Measurements from ENCODE around the gene DYNC2H1. TPM values are rescaled to one million over a fixed set of nuclear protein-coding genes. Genes with fewer than 3 reads are reported as not detected.

The DYNC2H1 gene
- total and polyA plus RNA-seq, 4 donors, result 0.77 to 3.3 (median 2.1) TPM

GRCh38 chr11:103170865-103171264 is 61.6 kb downstream of the DYNC2H1 start:
- Histone ChIP-seq H3K9me3 (ENCODE audit: control insufficient read depth in 4 of 4, low read length in 3 of 4) (no peaks in the 10 kb centered on the region), H3K9ac (ENCODE audit: low read depth in 1 of 2, low read length in 2 of 2) (no peak overlapping the region), H3K36me3 (ENCODE audit: control insufficient read depth in 4 of 4, insufficient read depth in 3 of 4, low read depth in 1 of 4, low read length in 3 of 4) (no peaks in the 10 kb centered on the region), H3K27ac (ENCODE audit: low read depth in 1 of 2, low read length in 2 of 2) (no peak overlapping the region), H3K4me1 (ENCODE audit: control insufficient read depth in 4 of 4, insufficient read depth in 4 of 4, low read length in 3 of 4) (no peaks in the 10 kb centered on the region), H3K27me3 (ENCODE audit: control insufficient read depth in 4 of 4, insufficient read depth in 4 of 4, low read length in 3 of 4) (peaks cover 0 to 2% (median 0%) of the 10 kb centered on the region in 4 donors), H3K4me3 (ENCODE audit: low read depth in 1 of 3, low read length in 3 of 3) (no peak overlapping the region)
- WGBS, result 83% methylated on average over 4 of the region's 4 CpGs
- DNase-seq (ENCODE audit: low spot score), result no peak
- no peak for TF ChIP-seq MAX (IDR thresholded peaks at IDR 0.05)
- no peak for TF ChIP-seq FOXA1 (IDR thresholded peaks at IDR 0.05)
- TF ChIP-seq YY1 (IDR thresholded peaks at IDR 0.05), result no peak
- TF ChIP-seq EGR1 (IDR thresholded peaks at IDR 0.05; ENCODE audit: low read depth in 2 of 2), result no peak
- TF ChIP-seq HNF4A (conservative IDR thresholded peaks at IDR 0.05), result no peak
- no peak for TF ChIP-seq ZBTB33 (IDR thresholded peaks at IDR 0.05)
- no peak for TF ChIP-seq HNF4G (IDR thresholded peaks at IDR 0.05)
- TF ChIP-seq FOXA2 (IDR thresholded peaks at IDR 0.05), result no peak
- no peak for TF ChIP-seq ATF3 (IDR thresholded peaks at IDR 0.05)
- TF ChIP-seq REST (IDR thresholded peaks at IDR 0.05), result no peak
- TF ChIP-seq JUND (IDR thresholded peaks at IDR 0.05), result no peak

GRCh38 chr11:103175461-103176129 is 66.4 kb downstream of the DYNC2H1 start:
- no peaks in the 10 kb centered on the region for H3K4me1 ChIP-seq (ENCODE audit: control insufficient read depth in 4 of 4, insufficient read depth in 4 of 4, low read length in 3 of 4)
- H3K27ac ChIP-seq (ENCODE audit: low read depth in 1 of 2, low read length in 2 of 2), result no peak overlapping the region
- H3K36me3 ChIP-seq (ENCODE audit: control insufficient read depth in 4 of 4, insufficient read depth in 3 of 4, low read depth in 1 of 4, low read length in 3 of 4), result no peaks in the 10 kb centered on the region
- DNase-seq (ENCODE audit: low spot score), result no peak
- H3K9me3 ChIP-seq (ENCODE audit: control insufficient read depth in 4 of 4, low read length in 3 of 4), result no peaks in the 10 kb centered on the region
- 69% methylated on average over 2 of the region's 2 CpGs for WGBS
- no peak overlapping the region for H3K9ac ChIP-seq (ENCODE audit: low read depth in 1 of 2, low read length in 2 of 2)
- H3K27me3 ChIP-seq (ENCODE audit: control insufficient read depth in 4 of 4, insufficient read depth in 4 of 4, low read length in 3 of 4), result no peaks in the 10 kb centered on the region
- no peak overlapping the region for H3K4me3 ChIP-seq (ENCODE audit: low read depth in 1 of 3, low read length in 3 of 3)
- TF ChIP-seq EGR1 (IDR thresholded peaks at IDR 0.05; ENCODE audit: low read depth in 2 of 2) (no peak), RXRA (IDR thresholded peaks at IDR 0.05) (no peak), HNF4G (IDR thresholded peaks at IDR 0.05) (no peak), JUND (IDR thresholded peaks at IDR 0.05) (no peak), TAF1 (conservative IDR thresholded peaks at IDR 0.05) (no peak), NR2F2 (IDR thresholded peaks at IDR 0.05) (no peak), RAD21 (IDR thresholded peaks at IDR 0.05) (no peak), CTCF (IDR thresholded peaks at IDR 0.05; ENCODE audit: low read depth, low read length, missing input control) (no peak), ZBTB33 (IDR thresholded peaks at IDR 0.05) (no peak), GABPA (IDR thresholded peaks at IDR 0.05 in 1 of 2, conservative IDR thresholded peaks at IDR 0.05 in 1 of 2) (no peak), YY1 (IDR thresholded peaks at IDR 0.05) (no peak), ATF3 (IDR thresholded peaks at IDR 0.05) (no peak), SP1 (IDR thresholded peaks at IDR 0.05) (no peak), FOXA1 (IDR thresholded peaks at IDR 0.05) (no peak), FOXA2 (IDR thresholded peaks at IDR 0.05) (no peak), MAX (IDR thresholded peaks at IDR 0.05) (no peak), HNF4A (conservative IDR thresholded peaks at IDR 0.05) (no peak)

Data from liver (tissue), 9 donors.